ENCODE results near the gene PDCD1.

The PDCD1 gene

GRCh38 chr2:241863536-241863954 lies 4.9 kb upstream of the PDCD1 start:
- H3K27me3 ChIP-seq (ENCODE audit: insufficient read depth, low read length, poor library complexity): peaks cover 9% of the 10 kb centered on the region
- H3K79me2 ChIP-seq (ENCODE audit: insufficient read depth, low read length): no peaks in the 10 kb centered on the region
- no peaks in the 10 kb centered on the region for H3K9me3 ChIP-seq (ENCODE audit: insufficient read depth, low read length, severe bottlenecking)
- no peak overlapping the region for H2AFZ ChIP-seq (ENCODE audit: low read depth, low read length)
- no peak overlapping the region for H3K27ac ChIP-seq (ENCODE audit: low read length)
- DNase-seq: peak; percentile 49
- ATAC-seq (ENCODE audit: insufficient read depth, low read depth): no peak
- no peak overlapping the region for H3K4me3 ChIP-seq (ENCODE audit: low read depth in 1 of 2, low read length in 2 of 2)
- peak overlapping the region; percentile 41; the same call in 1 of the 2 replicates for H3K4me2 ChIP-seq (ENCODE audit: insufficient read depth, low read length)
- peaks cover 79% of the 10 kb centered on the region for H3K4me1 ChIP-seq (ENCODE audit: insufficient read depth, low read length)
- no peak for TF ChIP-seq CTCF (IDR thresholded peaks at IDR 0.05; ENCODE audit: borderline replicate concordance, extremely low read depth, low read length, poor library complexity, severe bottlenecking)
- TF ChIP-seq EZH2 (IDR thresholded peaks at IDR 0.05; ENCODE audit: borderline replicate concordance, low read depth, low read length, severe bottlenecking): no peak
- no peaks in the 10 kb centered on the region for H3K36me3 ChIP-seq (ENCODE audit: insufficient read depth, low read length)
- H3K9ac ChIP-seq (ENCODE audit: low read depth, low read length): no peak overlapping the region
- peaks cover 37% of the 10 kb centered on the region for H4K20me1 ChIP-seq (ENCODE audit: insufficient read depth, low read length)

DNA sequence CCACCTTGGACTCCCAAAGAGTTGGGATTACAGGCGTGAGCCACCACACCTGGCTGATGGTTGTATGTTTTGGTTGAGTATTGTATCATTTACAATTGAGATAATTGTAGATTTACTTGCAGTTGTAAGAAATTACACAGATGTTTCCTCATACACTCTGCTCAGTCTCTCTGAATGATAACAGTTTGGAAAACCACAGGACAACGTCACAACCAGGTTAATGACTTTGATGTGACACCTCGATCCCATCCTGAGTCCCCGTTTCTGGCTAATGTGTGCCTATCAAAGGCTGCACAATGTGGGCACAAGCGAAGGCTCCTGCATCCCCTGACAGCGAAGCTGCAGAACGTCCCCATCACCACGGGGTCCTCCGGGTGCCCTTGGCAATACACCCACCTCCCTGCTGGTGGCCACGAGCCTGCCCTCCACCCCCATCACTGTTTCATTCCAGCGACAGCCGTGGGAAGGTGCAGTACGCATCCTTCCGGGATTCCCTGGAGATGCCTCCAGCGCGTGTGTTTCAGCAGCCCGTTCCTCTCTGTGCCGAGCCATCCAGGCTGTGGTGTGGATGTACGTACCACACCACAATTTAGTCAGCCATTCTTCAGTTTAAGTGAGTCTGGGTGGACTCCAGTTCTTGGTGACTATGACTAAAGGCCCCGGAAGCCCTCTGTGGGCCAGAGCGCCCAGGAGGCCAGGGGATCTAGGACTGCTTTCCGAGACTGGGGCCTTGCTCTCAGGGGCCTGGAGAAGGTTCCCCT lies 4.3 kb upstream of the PDCD1 start:
- no peaks in the 10 kb centered on the region for H3K36me3 ChIP-seq (ENCODE audit: insufficient read depth, low read length)
- peaks cover 9% of the 10 kb centered on the region for H3K27me3 ChIP-seq (ENCODE audit: insufficient read depth, low read length, poor library complexity)
- no peaks in the 10 kb centered on the region for H3K79me2 ChIP-seq (ENCODE audit: insufficient read depth, low read length)
- H3K27ac ChIP-seq (ENCODE audit: low read length): no peak overlapping the region
- H3K9me3 ChIP-seq (ENCODE audit: insufficient read depth, low read length, severe bottlenecking): no peaks in the 10 kb centered on the region
- H2AFZ ChIP-seq (ENCODE audit: low read depth, low read length): no peak overlapping the region
- TF ChIP-seq EZH2 (IDR thresholded peaks at IDR 0.05; ENCODE audit: borderline replicate concordance, low read depth, low read length, severe bottlenecking): no peak
- no peak for TF ChIP-seq CTCF (IDR thresholded peaks at IDR 0.05; ENCODE audit: borderline replicate concordance, extremely low read depth, low read length, poor library complexity, severe bottlenecking)
- ATAC-seq (ENCODE audit: insufficient read depth, low read depth): no peak
- H3K4me2 ChIP-seq (ENCODE audit: insufficient read depth, low read length): no peak overlapping the region
- peaks cover 74% of the 10 kb centered on the region for H3K4me1 ChIP-seq (ENCODE audit: insufficient read depth, low read length)
- no peak for DNase-seq
- no peak overlapping the region for H3K9ac ChIP-seq (ENCODE audit: low read depth, low read length)
- H4K20me1 ChIP-seq (ENCODE audit: insufficient read depth, low read length): peaks cover 33% of the 10 kb centered on the region; the same call in 1 of the 2 replicates
- H3K4me3 ChIP-seq (ENCODE audit: low read depth in 1 of 2, low read length in 2 of 2): no peak overlapping the region

- no peak for ATAC-seq (ENCODE audit: insufficient read depth, low read depth)
- no peak overlapping the region for H3K27ac ChIP-seq (ENCODE audit: low read length)
- DNase-seq: no peak
Measured at GRCh38 chr2:241862093-241862492, 3.4 kb upstream of the PDCD1 start.

More at GRCh38 chr2:241862093-241862492, 3.4 kb upstream of the PDCD1 start:
- no peak overlapping the region for H2AFZ ChIP-seq (ENCODE audit: low read depth, low read length)
- TF ChIP-seq EZH2 (IDR thresholded peaks at IDR 0.05; ENCODE audit: borderline replicate concordance, low read depth, low read length, severe bottlenecking) (no peak), CTCF (IDR thresholded peaks at IDR 0.05; ENCODE audit: borderline replicate concordance, extremely low read depth, low read length, poor library complexity, severe bottlenecking) (no peak)
- no peak overlapping the region for H3K4me2 ChIP-seq (ENCODE audit: insufficient read depth, low read length)
- no peak overlapping the region for H3K4me3 ChIP-seq (ENCODE audit: low read depth in 1 of 2, low read length in 2 of 2)
- no peaks in the 10 kb centered on the region for H3K79me2 ChIP-seq (ENCODE audit: insufficient read depth, low read length)
- H3K9ac ChIP-seq (ENCODE audit: low read depth, low read length): no peak overlapping the region
- H3K36me3 ChIP-seq (ENCODE audit: insufficient read depth, low read length): no peaks in the 10 kb centered on the region
- H4K20me1 ChIP-seq (ENCODE audit: insufficient read depth, low read length): peaks cover 26% of the 10 kb centered on the region; the same call in 1 of the 2 replicates
- peaks cover 9% of the 10 kb centered on the region for H3K27me3 ChIP-seq (ENCODE audit: insufficient read depth, low read length, poor library complexity)
- H3K9me3 ChIP-seq (ENCODE audit: insufficient read depth, low read length, severe bottlenecking): no peaks in the 10 kb centered on the region
- H3K4me1 ChIP-seq (ENCODE audit: insufficient read depth, low read length): peaks cover 65% of the 10 kb centered on the region
